Colonic mucosa (tissue), 4 donors: ENCODE data around the gene MAJIN. TPM values are rescaled to one million over a fixed set of nuclear protein-coding genes. Genes with fewer than 3 reads are reported as not detected.
A peak's percentile ranks its signal among the peaks of the same experiment; 100 is the strongest.

Source experiments
- DNase-seq: peaks from one replicate; pipeline ENCODE4 v3.0.0-alpha.2; 2020
- H3K27ac ChIP-seq: fragments of 200-600 bp; one replicate; pipeline ENCODE4 v1.8.0; 2021
- H3K27me3 ChIP-seq: fragments of 200-600 bp; one replicate; pipeline ENCODE4 v1.8.0; 2021
- H3K36me3 ChIP-seq: fragments of 200-600 bp; one replicate; pipeline ENCODE4 v1.8.0; 2021
- H3K4me1 ChIP-seq: fragments of 200-600 bp; one replicate; pipeline ENCODE4 v1.8.0; 2021; ENCODE audit warnings: mild to moderate bottlenecking
- H3K4me3 ChIP-seq: fragments of 200-600 bp; one replicate; pipeline ENCODE4 v1.8.0; 2021
- H3K9ac ChIP-seq, 2 donors: one replicate each; pipeline ENCODE4 v1.7.0; 2013; ENCODE audit warnings: control low read depth in 2 of 2, low read depth in 2 of 2, low read length in 2 of 2
- H3K9me3 ChIP-seq: fragments of 200-600 bp; one replicate; pipeline ENCODE4 v1.8.0; 2021
- CTCF ChIP-seq: fragments of 200-600 bp; IDR thresholded peaks from one replicate; pipeline ENCODE4 v1.8.0; 2022; ENCODE audit warnings: antibody characterized with exemption, mild to moderate bottlenecking
- intact Hi-C: fragments of 100-400 bp; cut with DNase I; formaldehyde crosslinking; loops from one replicate; pipeline ENCODE4 v1.14.1; 2022
- total RNA-seq, 2 donors: library from RNA; stranded (reverse); fragmentation: NEBNext Ultra II Directional in 1 of 2; extraction: Animal tissue kit (Norgen Biotek cat#: 25700) in 1 of 2; gene quantifications; one replicate each; pipeline ENCODE4 v1.2.1, GENCODE V29; 2021
- donor health status: healthy.
- donor health status: DM: no; HTN: no; CAD: no.
- donor health status: DM: no; HTN: no; CAD: no.

MAJIN gene
- total RNA-seq, 2 donors from 2014 or later: not detected

GRCh38 chr11:64898076-64898445 lies 73.8 kb downstream of the MAJIN start:
- DNase-seq: no peak
- no peaks in the 10 kb centered on the region for H3K4me1 ChIP-seq
- no peaks in the 10 kb centered on the region for H3K27me3 ChIP-seq
- no peaks in the 10 kb centered on the region for H3K36me3 ChIP-seq
- H3K4me3 ChIP-seq: no peak overlapping the region
- intact Hi-C loops: no loop called here
- no peaks in the 10 kb centered on the region for H3K9me3 ChIP-seq
- TF ChIP-seq CTCF: no peak
- no peak overlapping the region for H3K27ac ChIP-seq
- no peak overlapping the region for H3K9ac ChIP-seq

- intact Hi-C loops: no loop called here
Observed at GRCh38 chr11:64897381-64898075, 74.4 kb downstream of the MAJIN start.

GRCh38 chr11:64896448-64897022 lies 75.4 kb downstream of the MAJIN start:
- intact Hi-C loops: no loop called here
- H3K36me3 ChIP-seq: no peaks in the 10 kb centered on the region

More at GRCh38 chr11:64897381-64898075, 74.4 kb downstream of the MAJIN start:
- no peak for TF ChIP-seq CTCF
- H3K4me1 ChIP-seq: no peaks in the 10 kb centered on the region
- H3K9ac ChIP-seq: no peak overlapping the region
- no peaks in the 10 kb centered on the region for H3K27me3 ChIP-seq
- no peak overlapping the region for H3K4me3 ChIP-seq
- no peaks in the 10 kb centered on the region for H3K36me3 ChIP-seq
- DNase-seq: no peak
- H3K9me3 ChIP-seq: no peaks in the 10 kb centered on the region
- no peak overlapping the region for H3K27ac ChIP-seq

GRCh38 chr11:64894812-64895452 lies 77.0 kb downstream of the MAJIN start:
- no peak for TF ChIP-seq CTCF
- no peaks in the 10 kb centered on the region for H3K27me3 ChIP-seq
- intact Hi-C loops: loop anchor here (1.0 to 5.0 kb wide), 2 partner anchors 48 to 108 kb away; no protein-coding TSS in a partner anchor
- H3K27ac ChIP-seq: peak overlapping the region; percentile 94
- peak overlapping the region in 1 of 2 donors; percentile 97 for H3K9ac ChIP-seq
- no peaks in the 10 kb centered on the region for H3K36me3 ChIP-seq
- H3K4me1 ChIP-seq: no peaks in the 10 kb centered on the region
- no peaks in the 10 kb centered on the region for H3K9me3 ChIP-seq
- no peak overlapping the region for H3K4me3 ChIP-seq
- DNase-seq: no peak

More at GRCh38 chr11:64896448-64897022, 75.4 kb downstream of the MAJIN start:
- Histone ChIP-seq H3K4me1 (no peaks in the 10 kb centered on the region), H3K27me3 (no peaks in the 10 kb centered on the region), H3K9ac (no peak overlapping the region), H3K27ac (no peak overlapping the region), H3K9me3 (no peaks in the 10 kb centered on the region), H3K4me3 (no peak overlapping the region)
- no peak for DNase-seq
- no peak for TF ChIP-seq CTCF

GRCh38 chr11:64894070-64894811 lies 77.7 kb downstream of the MAJIN start:
- peak overlapping the region; percentile 82 to 97 for H3K9ac ChIP-seq
- TF ChIP-seq CTCF: peak; percentile 96
- no peaks in the 10 kb centered on the region for H3K27me3 ChIP-seq
- no peaks in the 10 kb centered on the region for H3K4me1 ChIP-seq
- no peaks in the 10 kb centered on the region for H3K36me3 ChIP-seq
- intact Hi-C loops: loop anchor here (1.0 to 5.0 kb wide), 2 partner anchors 47 to 107 kb away; no protein-coding TSS in a partner anchor
- peak overlapping the region; percentile 68 for H3K4me3 ChIP-seq
- no peaks in the 10 kb centered on the region for H3K9me3 ChIP-seq
- H3K27ac ChIP-seq: peak overlapping the region; percentile 94
- peak; percentile 96 for DNase-seq
